ENCODE measurements around the gene TEN1.

DNA sequence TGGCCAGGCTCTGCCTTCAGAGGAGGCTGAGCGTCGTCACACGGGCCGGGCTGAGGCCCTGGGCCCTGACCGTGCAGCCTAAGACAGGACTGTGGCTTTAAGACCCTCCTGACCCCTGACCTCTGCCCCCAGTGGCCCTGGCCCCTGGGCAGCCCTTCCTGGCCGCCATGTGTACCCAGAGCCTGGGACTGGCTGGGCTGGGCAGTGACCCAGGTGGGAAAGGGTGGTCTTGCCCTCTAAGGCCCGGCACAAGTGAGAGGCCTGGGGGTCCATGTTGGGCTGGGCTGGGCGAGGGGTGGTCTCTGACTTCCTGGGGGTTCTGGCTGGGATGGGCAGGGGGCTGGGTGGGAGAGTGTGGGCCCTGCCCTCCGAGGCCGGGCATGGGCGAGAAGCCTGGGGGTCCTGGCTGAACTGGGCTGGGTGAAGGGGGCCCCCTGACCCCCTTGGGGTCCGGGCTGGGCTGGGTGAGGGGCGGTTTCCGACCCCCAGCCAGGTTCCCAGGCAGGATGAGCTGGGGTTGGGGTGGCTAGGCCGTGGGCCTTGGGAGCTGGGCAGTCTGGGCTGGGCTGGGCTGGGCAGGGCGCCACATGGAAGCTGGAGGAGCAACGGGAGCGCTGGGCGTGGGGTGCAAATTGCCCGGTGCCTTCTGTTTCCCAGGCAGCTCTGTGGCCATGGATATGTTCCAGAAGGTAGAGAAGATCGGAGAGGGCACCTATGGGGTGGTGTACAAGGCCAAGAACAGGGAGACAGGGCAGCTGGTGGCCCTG, 21.9 kb downstream of the TEN1 start, which contains the start of gene CDK3:
- TF ChIP-seq SIN3A (IDR thresholded peaks at IDR 0.05; ENCODE audit: borderline replicate concordance, insufficient read depth, low read length) (no peak), POLR2AphosphoS5 (IDR thresholded peaks at IDR 0.05; ENCODE audit: low read depth, low read length) (no peak), TAF1 (IDR thresholded peaks at IDR 0.05; ENCODE audit: borderline replicate concordance, insufficient read depth, low read length) (no peak)
- TF ChIP-seq, protein P1, sequence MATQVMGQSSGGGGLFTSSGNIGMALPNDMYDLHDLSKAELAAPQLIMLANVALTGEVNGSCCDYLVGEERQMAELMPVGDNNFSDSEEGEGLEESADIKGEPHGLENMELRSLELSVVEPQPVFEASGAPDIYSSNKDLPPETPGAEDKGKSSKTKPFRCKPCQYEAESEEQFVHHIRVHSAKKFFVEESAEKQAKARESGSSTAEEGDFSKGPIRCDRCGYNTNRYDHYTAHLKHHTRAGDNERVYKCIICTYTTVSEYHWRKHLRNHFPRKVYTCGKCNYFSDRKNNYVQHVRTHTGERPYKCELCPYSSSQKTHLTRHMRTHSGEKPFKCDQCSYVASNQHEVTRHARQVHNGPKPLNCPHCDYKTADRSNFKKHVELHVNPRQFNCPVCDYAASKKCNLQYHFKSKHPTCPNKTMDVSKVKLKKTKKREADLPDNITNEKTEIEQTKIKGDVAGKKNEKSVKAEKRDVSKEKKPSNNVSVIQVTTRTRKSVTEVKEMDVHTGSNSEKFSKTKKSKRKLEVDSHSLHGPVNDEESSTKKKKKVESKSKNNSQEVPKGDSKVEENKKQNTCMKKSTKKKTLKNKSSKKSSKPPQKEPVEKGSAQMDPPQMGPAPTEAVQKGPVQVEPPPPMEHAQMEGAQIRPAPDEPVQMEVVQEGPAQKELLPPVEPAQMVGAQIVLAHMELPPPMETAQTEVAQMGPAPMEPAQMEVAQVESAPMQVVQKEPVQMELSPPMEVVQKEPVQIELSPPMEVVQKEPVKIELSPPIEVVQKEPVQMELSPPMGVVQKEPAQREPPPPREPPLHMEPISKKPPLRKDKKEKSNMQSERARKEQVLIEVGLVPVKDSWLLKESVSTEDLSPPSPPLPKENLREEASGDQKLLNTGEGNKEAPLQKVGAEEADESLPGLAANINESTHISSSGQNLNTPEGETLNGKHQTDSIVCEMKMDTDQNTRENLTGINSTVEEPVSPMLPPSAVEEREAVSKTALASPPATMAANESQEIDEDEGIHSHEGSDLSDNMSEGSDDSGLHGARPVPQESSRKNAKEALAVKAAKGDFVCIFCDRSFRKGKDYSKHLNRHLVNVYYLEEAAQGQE (IDR thresholded peaks at IDR 0.05; ENCODE audit: insufficient read depth in 1 of 2, low read depth in 2 of 2, low read length in 2 of 2) = no peak

Data from PFSK-1 (cell line).